H1 (cell line): Measurements from ENCODE around the gene TCERG1. TPM values are rescaled to one million over a fixed set of nuclear protein-coding genes. Genes with fewer than 3 reads are reported as not detected.

Experiments
- BRCA1 ChIP-seq: IDR thresholded peaks from 2 replicates; pipeline ENCODE4 v1.6.1; 2012; ENCODE audit warnings: low read depth, low read length, improper control_type of control experiment
- MAFK ChIP-seq: IDR thresholded peaks from 2 replicates; pipeline ENCODE4 v1.6.1; 2012; ENCODE audit warnings: low read depth, mild to moderate bottlenecking, improper control_type of control experiment, low read length
- TEAD4 ChIP-seq: IDR thresholded peaks from 2 replicates; pipeline ENCODE4 v1.6.1; 2012; ENCODE audit warnings: low read depth, low read length, inconsistent platforms, mixed read lengths
- YY1 ChIP-seq: IDR thresholded peaks from 2 replicates; pipeline ENCODE4 v1.6.1; 2011; ENCODE audit warnings: low read depth, mild to moderate bottlenecking, low read length
- polyA plus RNA-seq, 7 experiments: library from polyadenylated mRNA; depleted of rRNA in 3 of 7; stranded (reverse) in 5 of 7; unstranded in 2 of 7; fragments of >200 nt in 5 of 7; fragments of 200-250 nt in 2 of 7; gene quantifications; 1 replicate in 5 of 7; 2 replicates in 1 of 7; 4 replicates in 1 of 7; pipeline versions ENCODE4 v1.2.1 to v1.2.3, GENCODE V29; 2011 to 2013; ENCODE audit warnings: missing spikeins in 2 of 7, mixed read lengths in 2 of 7
- total RNA-seq: library from RNA; stranded (reverse); fragmentation: NEBNext Ultra II Directional; extraction: Animal tissue kit (Norgen Biotek cat#: 25700); gene quantifications from 2 replicates; pipeline ENCODE4 v1.2.1, GENCODE V29; 2021
- TF ChIP-seq, protein P1 (sequence below): IDR thresholded peaks from 2 replicates; pipeline ENCODE4 v1.6.1; 2011; ENCODE audit warnings: low read depth, mild to moderate bottlenecking, low read length; ENCODE audit not compliant: insufficient read depth

TCERG1 gene
- total and polyA plus RNA-seq, 2 of the 8 experiments (the other 6 are each of a cell fraction or from before 2014, with no cell fraction given) = 105 to 122 TPM

DNA sequence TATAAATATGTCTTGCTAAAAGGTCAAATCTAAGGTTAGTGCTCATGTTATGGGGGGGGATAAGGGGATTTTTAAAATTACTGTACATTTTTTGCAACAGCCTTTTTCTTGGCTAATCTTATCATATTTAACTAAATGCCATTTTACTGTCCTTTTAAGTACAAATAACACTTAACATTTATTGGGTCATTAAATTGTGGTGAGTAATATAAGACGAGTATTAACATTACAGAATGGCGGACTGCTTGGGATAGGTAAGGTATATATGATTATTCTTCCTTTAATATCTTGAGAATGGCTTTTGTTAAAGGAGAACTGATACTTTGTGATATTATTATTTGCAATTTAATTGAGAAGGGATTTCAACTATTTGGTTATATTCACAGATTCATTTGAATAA is 35.6 kb downstream of the TCERG1 start (continued):
- TF ChIP-seq YY1 (no peak), TEAD4 (no peak), BRCA1 (no peak), MAFK (no peak)
- TF ChIP-seq, protein P1, sequence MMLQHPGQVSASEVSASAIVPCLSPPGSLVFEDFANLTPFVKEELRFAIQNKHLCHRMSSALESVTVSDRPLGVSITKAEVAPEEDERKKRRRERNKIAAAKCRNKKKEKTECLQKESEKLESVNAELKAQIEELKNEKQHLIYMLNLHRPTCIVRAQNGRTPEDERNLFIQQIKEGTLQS = no peak
